Breast epithelium (tissue), 3 donors: ENCODE results near the gene SELENOM.

Experiments used
- CTCF ChIP-seq, 3 donors: fragments of 450-650 bp; IDR thresholded peaks; one replicate each; pipeline ENCODE4 v1.5.1; 2016 to 2017; ENCODE audit warnings: antibody characterized with exemption in 3 of 3, mild to moderate bottlenecking in 3 of 3, moderate library complexity in 3 of 3
- POLR2A ChIP-seq: fragments of 450-650 bp; IDR thresholded peaks from one replicate; pipeline ENCODE4 v1.6.1; 2016; ENCODE audit warnings: antibody characterized with exemption, mild to moderate bottlenecking, moderate library complexity

DNA sequence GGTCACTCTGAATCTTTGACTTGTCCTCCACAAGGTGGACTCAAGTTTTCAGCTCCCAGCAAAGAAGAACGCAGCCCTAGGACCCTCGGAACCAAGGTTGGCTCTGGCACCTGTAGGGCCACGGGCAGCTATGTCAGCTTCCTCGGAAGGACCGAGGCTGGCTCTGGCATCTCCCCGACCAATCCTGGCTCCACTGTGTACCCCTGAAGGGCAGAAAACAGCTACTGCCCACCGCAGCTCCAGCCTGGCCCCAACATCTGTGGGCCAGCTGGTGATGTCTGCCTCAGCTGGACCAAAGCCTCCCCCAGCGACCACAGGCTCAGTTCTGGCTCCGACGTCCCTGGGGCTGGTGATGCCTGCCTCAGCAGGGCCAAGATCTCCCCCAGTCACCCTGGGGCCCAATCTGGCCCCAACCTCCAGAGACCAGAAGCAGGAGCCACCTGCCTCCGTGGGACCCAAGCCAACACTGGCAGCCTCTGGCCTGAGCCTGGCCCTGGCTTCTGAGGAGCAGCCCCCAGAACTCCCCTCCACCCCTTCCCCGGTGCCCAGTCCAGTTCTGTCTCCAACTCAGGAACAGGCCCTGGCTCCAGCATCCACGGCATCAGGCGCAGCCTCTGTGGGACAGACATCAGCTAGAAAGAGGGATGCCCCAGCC lies 17.6 kb upstream of the SELENOM start:
- TF ChIP-seq CTCF (IDR thresholded peaks at IDR 0.05) (no peak), POLR2A (no peak)
